Mucosa of gallbladder (tissue), 1 donor: ENCODE results near the gene PTPRE. TPM values are rescaled to one million over a fixed set of nuclear protein-coding genes. Genes with fewer than 3 reads are reported as not detected.
A peak's percentile ranks its signal among the peaks of the same experiment; 100 is the strongest.

Experiments
- DNase-seq: peaks from one replicate; pipeline ENCODE4 v3.0.0-alpha.2; 2020; ENCODE audit warnings: low spot score
- total RNA-seq: library from RNA; stranded (reverse); gene quantifications from one replicate; pipeline ENCODE4 v1.2.1, GENCODE V29; 2021
- donor health status: DM: no; HTN: no; CAD: no.

PTPRE gene
- total RNA-seq, 1 donor from 2014 or later: 25.1 TPM

- DNase-seq: no peak
These were observed 139.5 kb downstream of the PTPRE start for GRCh38 chr10:128046156-128046952.

- DNase-seq: no peak
These were observed 140.0 kb downstream of the PTPRE start for GRCh38 chr10:128046953-128047290.

DNA sequence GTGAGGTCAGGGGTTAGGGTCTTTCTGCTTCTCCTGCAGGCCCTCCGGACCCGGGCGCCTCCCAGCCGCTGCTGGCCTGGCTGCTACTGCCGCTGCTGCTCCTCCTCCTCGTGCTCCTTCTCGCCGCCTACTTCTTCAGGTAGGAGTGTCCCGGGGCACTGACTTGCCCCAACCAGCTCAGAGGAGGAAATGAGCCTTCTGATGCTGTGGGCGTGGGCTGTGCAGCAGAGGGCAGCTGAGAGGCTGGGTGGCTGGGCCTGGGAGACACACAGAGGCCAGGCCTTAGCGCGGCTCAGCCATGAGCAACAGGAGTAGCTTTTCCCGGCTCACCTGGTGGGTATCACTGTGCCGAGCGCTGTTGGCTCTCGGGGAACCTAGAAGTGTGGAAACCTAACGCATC lies 140.4 kb downstream of the PTPRE start:
- DNase-seq: peak; percentile 86

DNA sequence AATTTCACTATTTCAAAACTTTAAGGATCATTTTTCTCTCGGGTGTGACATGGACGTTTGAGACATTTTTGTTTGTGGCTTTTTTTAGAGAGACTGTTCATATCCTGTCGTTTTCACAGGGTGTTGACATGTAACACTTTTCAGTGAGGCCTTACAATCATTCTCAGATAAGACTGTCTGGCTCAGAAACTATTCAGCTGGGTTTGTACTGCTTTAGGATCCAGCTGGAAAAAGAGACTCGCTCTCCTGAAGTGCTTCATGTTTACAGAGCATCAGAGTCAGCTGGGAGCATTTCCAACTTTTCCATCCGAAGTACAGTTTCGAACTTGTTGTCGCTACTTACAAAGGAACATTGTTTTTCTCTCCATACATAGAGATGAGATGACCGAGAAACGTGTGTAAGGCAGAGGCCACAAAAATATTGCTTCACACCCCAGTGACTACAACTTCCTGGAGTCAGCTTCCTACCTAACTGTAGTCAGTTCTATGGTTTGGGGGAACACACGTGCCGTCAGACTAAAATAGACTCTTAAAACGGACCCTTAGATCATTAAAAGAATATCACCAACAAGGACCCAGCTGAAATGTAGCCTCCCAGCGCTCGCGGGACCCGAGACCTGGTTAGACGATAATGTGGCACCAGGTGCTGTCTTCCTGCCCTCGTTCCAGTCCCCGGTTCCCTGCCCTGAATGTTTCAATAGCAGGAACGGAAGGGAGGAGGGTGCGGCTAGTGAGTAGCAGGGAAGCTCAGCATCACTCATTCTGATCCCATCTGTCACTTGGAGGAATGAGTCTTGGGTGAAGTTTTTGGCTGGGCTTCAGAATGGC lies 141.3 kb downstream of the PTPRE start:
- DNase-seq: no peak

GRCh38 chr10:128048819-128049210 lies 141.9 kb downstream of the PTPRE start:
- DNase-seq: no peak

- DNase-seq: no peak
These were observed 142.6 kb downstream of the PTPRE start for GRCh38 chr10:128049226-128050120.

GRCh38 chr10:128050121-128050516 lies 143.2 kb downstream of the PTPRE start:
- no peak for DNase-seq

DNA sequence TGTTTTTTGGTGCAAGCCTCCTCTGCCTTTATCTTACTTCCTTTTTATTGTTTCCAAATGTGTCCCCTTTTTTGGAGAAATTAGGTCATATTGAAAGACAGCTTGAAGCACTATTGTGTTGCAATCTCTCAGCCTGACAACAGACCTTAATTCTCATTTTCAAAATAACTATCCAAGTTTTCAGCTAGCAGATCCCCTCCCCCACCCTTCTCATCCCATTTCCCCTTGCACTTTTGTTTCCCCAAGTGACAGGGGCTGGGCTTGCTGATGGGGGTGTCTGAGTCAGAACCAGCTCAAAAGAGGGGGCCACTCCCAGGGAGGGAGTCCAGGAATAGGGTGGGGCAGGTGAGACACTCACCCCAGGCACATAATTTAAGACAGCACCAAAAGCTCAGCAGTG lies 144.0 kb downstream of the PTPRE start:
- DNase-seq: no peak

DNA sequence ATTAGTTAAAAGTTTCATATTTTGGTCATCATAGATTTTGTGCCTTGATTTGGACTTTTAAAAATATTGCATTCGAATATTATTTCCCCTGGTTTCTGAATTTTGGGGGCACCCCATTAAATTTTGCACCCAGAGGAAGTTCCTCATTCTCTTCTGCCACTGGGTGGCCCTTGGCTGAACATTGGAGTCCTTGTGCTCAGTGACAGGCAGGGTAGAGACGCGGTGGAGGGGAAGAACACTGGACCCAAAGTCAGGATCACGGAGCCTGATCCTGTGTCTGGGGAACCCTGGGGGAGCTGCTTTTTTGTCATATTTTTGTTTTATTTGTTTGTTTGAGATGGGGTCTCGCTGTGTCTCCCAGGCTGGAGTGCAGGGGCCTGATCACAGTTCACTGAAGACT lies 144.6 kb downstream of the PTPRE start:
- no peak for DNase-seq

DNA sequence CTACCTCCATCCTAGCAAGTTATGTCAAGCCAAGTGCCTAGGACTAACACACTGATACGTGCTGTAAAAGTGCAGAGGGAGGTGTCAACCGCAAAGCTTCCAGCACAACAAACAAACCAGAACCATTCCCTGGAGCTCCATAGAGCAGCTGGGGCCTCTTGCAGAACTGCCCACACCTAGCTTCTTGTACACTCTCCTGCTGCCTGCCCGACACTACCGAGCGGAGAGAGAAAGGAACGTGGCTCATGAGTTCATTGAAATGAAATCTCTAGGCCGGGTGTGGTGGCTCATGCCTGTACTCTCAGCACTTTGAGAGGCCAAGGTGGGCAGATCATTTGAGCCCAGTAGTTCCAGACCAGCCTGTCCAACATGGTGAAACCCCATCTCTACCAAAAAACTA lies 145.8 kb downstream of the PTPRE start:
- no peak for DNase-seq

GRCh38 chr10:128053356-128053755 lies 146.5 kb downstream of the PTPRE start:
- DNase-seq: no peak

DNA sequence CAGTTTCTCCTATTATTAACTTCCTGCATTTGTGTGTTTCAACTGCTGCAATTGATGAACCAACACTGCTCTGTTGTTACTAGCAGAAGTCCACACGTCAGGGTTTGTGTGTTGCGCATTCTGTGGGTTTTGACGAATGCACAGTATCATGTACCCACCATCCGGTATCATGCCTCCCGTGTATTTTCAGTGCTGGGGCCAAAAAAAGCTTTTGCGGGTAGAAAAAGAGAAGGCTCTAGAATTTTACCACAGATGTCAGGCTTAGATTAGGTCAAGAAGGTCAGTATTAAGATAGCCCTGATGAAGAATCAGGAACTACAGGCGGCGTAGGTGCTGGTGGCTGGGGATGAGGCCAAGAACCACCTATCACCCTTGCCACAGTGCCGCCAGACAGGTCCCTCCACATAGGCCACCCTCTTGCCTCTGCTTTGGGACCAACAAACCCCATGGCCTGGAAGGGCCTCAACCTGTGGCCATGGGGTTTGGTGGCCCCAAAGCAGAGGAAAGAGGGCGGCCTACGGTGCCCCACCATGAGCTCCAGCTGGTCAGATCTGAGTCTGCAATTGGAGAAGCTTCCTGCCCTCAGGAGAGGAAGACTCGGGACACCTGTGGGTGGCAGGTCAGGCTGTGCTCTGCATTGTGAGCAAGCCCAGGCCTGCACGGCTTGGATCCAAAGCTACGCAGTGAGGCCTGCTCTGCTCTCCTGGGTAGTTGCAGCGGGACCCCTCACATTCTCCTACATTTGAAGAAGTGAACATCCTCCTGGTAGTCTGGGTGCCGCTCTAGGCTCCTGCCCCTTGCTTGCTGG lies 147.5 kb downstream of the PTPRE start:
- DNase-seq: no peak

DNA sequence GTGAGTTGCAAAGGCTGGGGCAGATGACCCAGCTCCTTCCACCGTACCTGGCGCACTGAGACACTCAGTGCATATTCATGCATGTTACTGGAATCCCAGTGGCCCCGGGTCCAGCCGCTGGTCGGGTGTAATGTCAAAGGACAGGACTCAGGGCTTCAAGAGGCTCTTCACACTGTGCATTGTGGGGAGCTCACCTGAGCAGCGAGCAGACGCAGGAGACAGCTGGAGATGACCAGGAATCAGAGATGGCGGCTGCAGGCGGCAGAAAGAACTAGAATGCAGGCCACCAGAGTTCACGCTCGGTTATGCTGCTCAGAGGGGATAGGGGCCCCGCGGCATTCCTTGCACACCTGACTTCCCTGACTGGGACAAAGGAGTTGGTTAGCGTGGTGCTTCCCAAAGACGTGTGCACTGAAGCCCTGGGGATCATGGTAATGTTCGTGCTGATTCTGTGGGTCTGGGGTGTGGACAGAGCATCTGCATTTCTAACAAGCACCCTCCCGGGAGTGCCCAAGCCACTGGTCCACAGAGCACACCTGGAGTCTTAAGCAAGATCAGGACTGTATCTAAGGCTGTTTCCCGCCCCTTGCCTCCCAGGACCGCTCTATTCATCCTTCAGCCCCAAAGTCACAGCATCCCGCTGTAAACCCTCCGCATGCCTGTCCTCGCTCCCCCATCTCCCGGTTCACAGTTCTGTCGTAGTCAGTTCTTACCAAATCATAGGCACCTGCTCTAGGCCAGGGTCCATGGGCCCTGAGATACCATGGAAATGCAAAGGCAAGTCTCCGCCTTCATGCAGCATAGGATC lies 148.4 kb downstream of the PTPRE start:
- DNase-seq: no peak

- no peak for DNase-seq
These were observed 149.6 kb downstream of the PTPRE start for GRCh38 chr10:128056303-128057050.

DNA sequence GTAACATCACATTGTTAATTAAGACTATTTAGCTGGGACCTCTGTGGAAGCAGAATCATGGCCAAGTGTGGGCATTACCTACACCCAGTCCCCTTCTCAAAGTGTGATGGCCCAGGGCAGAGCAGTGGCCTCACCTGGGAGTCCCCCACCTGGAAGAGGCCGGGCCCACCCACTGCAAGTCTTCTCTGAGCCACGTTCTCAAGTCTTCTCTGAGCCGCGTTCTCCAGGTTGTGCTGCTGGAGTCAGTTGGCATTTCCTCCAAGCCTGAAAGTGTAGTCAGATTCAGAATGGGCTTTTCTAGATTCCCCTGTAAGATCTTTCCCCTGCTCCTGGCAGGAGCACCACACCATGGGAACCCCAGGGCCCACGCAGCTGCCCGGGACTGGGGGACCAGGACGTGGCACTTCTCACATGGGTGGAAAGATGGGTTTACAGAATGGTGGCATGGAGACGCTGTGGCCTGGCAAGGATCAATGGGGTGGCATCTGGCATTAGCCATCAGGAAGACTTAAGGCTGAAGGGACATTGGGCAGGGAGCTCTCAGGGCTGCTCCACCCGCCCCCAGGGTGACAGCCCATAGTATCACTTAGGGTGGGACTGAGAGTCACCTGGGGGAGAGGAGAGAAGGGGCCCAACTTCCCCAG lies 151.3 kb downstream of the PTPRE start:
- DNase-seq: no peak

- no peak for DNase-seq
These were observed 151.8 kb downstream of the PTPRE start for GRCh38 chr10:128058750-128059134.

GRCh38 chr10:128059266-128059981 lies 152.5 kb downstream of the PTPRE start:
- DNase-seq: no peak

DNA sequence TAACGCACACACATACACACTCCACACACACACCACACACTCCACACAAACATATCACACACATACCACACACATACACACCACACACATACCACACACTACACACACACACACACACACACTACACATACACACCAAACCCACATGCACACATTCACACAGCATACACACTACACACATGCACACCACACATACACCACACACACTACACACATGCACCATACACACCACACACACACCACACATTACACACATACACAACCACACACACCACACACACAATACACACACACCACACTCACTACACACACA lies 153.0 kb downstream of the PTPRE start:
- no peak for DNase-seq
